ENCODE data around the gene PLXNB3.

DNA sequence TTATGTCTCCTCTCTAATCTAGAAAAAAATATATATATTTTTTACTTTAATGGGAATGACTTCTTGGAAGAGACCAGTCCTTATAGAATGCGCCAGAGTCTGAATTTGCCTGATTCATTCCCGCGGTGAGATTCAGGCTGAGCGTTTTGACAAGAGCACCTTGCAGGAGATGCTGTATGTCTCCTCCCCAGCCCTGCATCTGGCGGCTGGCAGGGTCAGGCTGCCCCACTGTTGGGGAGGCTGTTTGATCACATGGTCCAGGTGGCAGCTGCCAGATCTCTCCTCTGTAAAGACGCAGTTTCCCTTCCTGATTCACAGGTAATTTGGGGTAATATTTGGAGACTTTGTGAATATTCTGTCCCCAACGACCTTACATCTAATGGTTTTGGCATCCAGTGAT is 56.6 kb downstream of the PLXNB3 start:
- no peak for TF ChIP-seq PPARA (CRISPR knock-in tag; IDR thresholded peaks at IDR 0.05; ENCODE audit: borderline replicate concordance)
- TF ChIP-seq, protein P1, sequence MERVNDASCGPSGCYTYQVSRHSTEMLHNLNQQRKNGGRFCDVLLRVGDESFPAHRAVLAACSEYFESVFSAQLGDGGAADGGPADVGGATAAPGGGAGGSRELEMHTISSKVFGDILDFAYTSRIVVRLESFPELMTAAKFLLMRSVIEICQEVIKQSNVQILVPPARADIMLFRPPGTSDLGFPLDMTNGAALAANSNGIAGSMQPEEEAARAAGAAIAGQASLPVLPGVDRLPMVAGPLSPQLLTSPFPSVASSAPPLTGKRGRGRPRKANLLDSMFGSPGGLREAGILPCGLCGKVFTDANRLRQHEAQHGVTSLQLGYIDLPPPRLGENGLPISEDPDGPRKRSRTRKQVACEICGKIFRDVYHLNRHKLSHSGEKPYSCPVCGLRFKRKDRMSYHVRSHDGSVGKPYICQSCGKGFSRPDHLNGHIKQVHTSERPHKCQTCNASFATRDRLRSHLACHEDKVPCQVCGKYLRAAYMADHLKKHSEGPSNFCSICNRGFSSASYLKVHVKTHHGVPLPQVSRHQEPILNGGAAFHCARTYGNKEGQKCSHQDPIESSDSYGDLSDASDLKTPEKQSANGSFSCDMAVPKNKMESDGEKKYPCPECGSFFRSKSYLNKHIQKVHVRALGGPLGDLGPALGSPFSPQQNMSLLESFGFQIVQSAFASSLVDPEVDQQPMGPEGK (CRISPR knock-in tag; IDR thresholded peaks at IDR 0.05; ENCODE audit: borderline replicate concordance), result no peak
